Right lobe of liver (tissue), 6 donors: Measurements from ENCODE around the gene SUSD5. TPM values are rescaled to one million over a fixed set of nuclear protein-coding genes. Genes with fewer than 3 reads are reported as not detected.

ENCODE experiments used
- ATAC-seq, 4 donors: fragments of 200-7000 bp; cut with Tn5 transposase; one replicate each; pipeline ENCODE4 v1.9.1; 2020; ENCODE audit warnings: mild to moderate bottlenecking in 4 of 4, moderate library complexity in 4 of 4
- DNase-seq, 3 donors: peaks; one replicate each; pipeline ENCODE4 v3.0.0-alpha.2; 2020
- H3K27ac ChIP-seq, 3 donors: fragments of 200-600 bp; one replicate each; pipeline ENCODE4 v1.8.0; 2022
- H3K27me3 ChIP-seq, 2 donors: fragments of 200-600 bp; one replicate each; pipeline ENCODE4 v1.8.0; 2022
- H3K36me3 ChIP-seq, 4 donors: fragments of 200-600 bp; sonication (generic) in 1 of 4; one replicate each; pipeline versions ENCODE4 v1.5.1 to v1.8.0; 2017 to 2022; ENCODE audit warnings: control low read depth in 1 of 4
- H3K4me1 ChIP-seq, 4 donors: fragments of 200-600 bp; sonication (generic) in 1 of 4; one replicate each; pipeline versions ENCODE4 v1.5.1 to v1.8.0; 2017 to 2022; ENCODE audit warnings: control low read depth in 1 of 4
- H3K4me3 ChIP-seq, 3 donors: fragments of 200-600 bp; one replicate each; pipeline ENCODE4 v1.8.0; 2022
- H3K9me3 ChIP-seq, 4 donors: fragments of 200-600 bp; sonication (generic) in 1 of 4; one replicate each; pipeline versions ENCODE4 v1.5.1 to v1.8.0; 2017 to 2022; ENCODE audit warnings: control low read depth in 1 of 4
- POLR2A ChIP-seq: fragments of 450-650 bp; IDR thresholded peaks from one replicate; pipeline ENCODE4 v1.6.1; 2017; ENCODE audit warnings: antibody characterized with exemption, mild to moderate bottlenecking
- WGBS: methylation state at CpG from one replicate; pipeline ENCODE4 v1.1.6; 2018; ENCODE audit warnings: low coverage, low lambda C conversion rate; ENCODE audit not compliant: insufficient coverage; ENCODE audit errors: missing lambda C conversion rate; 5-methylcytosine and 5-hydroxymethylcytosine counted together
- intact Hi-C, 2 donors: fragments of 100-400 bp; cut with DNase I; formaldehyde crosslinking; loops; one replicate each; pipeline versions ENCODE4 v1.11.2 to v1.14.1; 2022
- small RNA-seq, 2 experiments: library from RNA; depleted of rRNA; stranded (forward); fragments of <200 nt; gene quantifications; one replicate each; pipeline ENCODE3, GENCODE V24; 2016
- total RNA-seq, 6 experiments: library from RNA; depleted of rRNA in 2 of 6; stranded (reverse); fragments of >200 nt in 2 of 6; fragmentation: NEBNext Ultra II Directional in 3 of 6; extraction: Animal tissue kit (Norgen Biotek cat#: 25700) in 3 of 6; gene quantifications; one replicate each; pipeline versions ENCODE4 v1.1.0 to v1.2.4, GENCODE V29; 2016 to 2023
- TF ChIP-seq, protein P1 (sequence below), 4 donors: fragments of 200-600 bp in 3 of 4; fragments of 450-650 bp in 1 of 4; IDR thresholded peaks; one replicate each; pipeline versions ENCODE4 v1.5.1 to v1.8.0; 2016 to 2022; ENCODE audit warnings: antibody characterized with exemption in 4 of 4, mild to moderate bottlenecking in 2 of 4
- donor health status: DM: no; HTN: yes; CAD: no.
- donor health status: DM: no; HTN: no; CAD: no.
- donor health status: DM: no; HTN: no; CAD: no.
- donor health status: DM: no; HTN: yes; CAD: no.
- donor health status: DM: no; HTN: yes; CAD: no.

The SUSD5 gene
- total RNA-seq, 6 experiments from 2014 or later, result 0.05 to 0.20 (median 0.16) TPM; not detected in 2

DNA sequence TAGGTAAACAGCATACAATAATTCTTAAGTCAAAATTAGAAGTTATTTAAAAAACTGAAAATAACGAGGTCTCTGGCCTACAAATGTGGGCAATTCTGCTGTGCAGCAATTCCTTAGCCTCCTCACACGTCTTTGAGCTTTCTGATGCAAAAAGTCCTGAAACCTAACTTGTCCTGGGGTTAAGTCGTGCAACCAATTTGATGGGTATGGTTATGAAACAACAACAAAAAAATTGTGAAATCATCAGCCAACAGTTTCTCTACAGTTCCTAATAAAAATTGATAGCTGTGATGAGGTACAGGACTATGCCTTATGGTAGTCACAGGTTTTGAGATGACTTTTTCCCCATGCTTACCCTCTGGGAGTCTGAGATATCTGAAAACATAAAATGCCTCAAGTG, 115.1 kb downstream of the SUSD5 start:
- no peaks in the 10 kb centered on the region for H3K27me3 ChIP-seq
- H3K4me3 ChIP-seq, result no peak overlapping the region
- H3K27ac ChIP-seq, result no peak overlapping the region
- H3K9me3 ChIP-seq, result no peaks in the 10 kb centered on the region
- intact Hi-C loops, result no loop called here
- peaks cover 0 to 6% (median 0%) of the 10 kb centered on the region in 4 donors for H3K4me1 ChIP-seq
- whole genome bisulfite sequencing, result 65% methylated on average over 3 of the region's 3 CpGs
- ATAC-seq (no peak), DNase-seq (no peak)
- no peaks in the 10 kb centered on the region for H3K36me3 ChIP-seq
- TF ChIP-seq POLR2A, result no peak
- TF ChIP-seq, protein P1, sequence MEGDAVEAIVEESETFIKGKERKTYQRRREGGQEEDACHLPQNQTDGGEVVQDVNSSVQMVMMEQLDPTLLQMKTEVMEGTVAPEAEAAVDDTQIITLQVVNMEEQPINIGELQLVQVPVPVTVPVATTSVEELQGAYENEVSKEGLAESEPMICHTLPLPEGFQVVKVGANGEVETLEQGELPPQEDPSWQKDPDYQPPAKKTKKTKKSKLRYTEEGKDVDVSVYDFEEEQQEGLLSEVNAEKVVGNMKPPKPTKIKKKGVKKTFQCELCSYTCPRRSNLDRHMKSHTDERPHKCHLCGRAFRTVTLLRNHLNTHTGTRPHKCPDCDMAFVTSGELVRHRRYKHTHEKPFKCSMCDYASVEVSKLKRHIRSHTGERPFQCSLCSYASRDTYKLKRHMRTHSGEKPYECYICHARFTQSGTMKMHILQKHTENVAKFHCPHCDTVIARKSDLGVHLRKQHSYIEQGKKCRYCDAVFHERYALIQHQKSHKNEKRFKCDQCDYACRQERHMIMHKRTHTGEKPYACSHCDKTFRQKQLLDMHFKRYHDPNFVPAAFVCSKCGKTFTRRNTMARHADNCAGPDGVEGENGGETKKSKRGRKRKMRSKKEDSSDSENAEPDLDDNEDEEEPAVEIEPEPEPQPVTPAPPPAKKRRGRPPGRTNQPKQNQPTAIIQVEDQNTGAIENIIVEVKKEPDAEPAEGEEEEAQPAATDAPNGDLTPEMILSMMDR (IDR thresholded peaks at IDR 0.05), result no peak

- H3K36me3 ChIP-seq, result no peaks in the 10 kb centered on the region
- H3K4me1 ChIP-seq, result peaks cover 0 to 6% (median 0%) of the 10 kb centered on the region in 4 donors
- H3K9me3 ChIP-seq, result no peaks in the 10 kb centered on the region
- H3K27ac ChIP-seq, result no peak overlapping the region
- intact Hi-C loops, result no loop called here
- no peak overlapping the region for H3K4me3 ChIP-seq
- no peak for DNase-seq
- TF ChIP-seq, protein P1 (IDR thresholded peaks at IDR 0.05), result no peak
- no peak for TF ChIP-seq POLR2A
- WGBS, result 83% methylated on average over 2 of the region's 3 CpGs
- no peaks in the 10 kb centered on the region for H3K27me3 ChIP-seq
- no peak for ATAC-seq
Observed at GRCh38 chr3:33103034-33103433, 115.6 kb downstream of the SUSD5 start.

GRCh38 chr3:33100229-33100628, 118.4 kb downstream of the SUSD5 start:
- Histone ChIP-seq H3K4me1 (peaks cover 0 to 11% (median 0%) of the 10 kb centered on the region in 4 donors), H3K27ac (no peak overlapping the region), H3K27me3 (no peaks in the 10 kb centered on the region), H3K4me3 (no peak overlapping the region), H3K9me3 (no peaks in the 10 kb centered on the region), H3K36me3 (no peaks in the 10 kb centered on the region)
- WGBS, result 43% methylated on average over 1 of the region's 2 CpGs
- no peak for TF ChIP-seq POLR2A
- TF ChIP-seq, protein P1 (IDR thresholded peaks at IDR 0.05), result no peak
- DNase-seq (no peak), ATAC-seq (no peak)
- intact Hi-C loops, result no loop called here

Small RNAs within 50 kb of the gene (small RNA-seq; reads per million reads assigned to genes)
- gene AC123900.1, result 0 reads per million in 2 experiments
- 0 to 0.10 reads per million in 2 experiments for gene RN7SL296P

Other genes with a start within 250 kb of the SUSD5 start
- gene GLB1, start 121.7 kb downstream of the SUSD5 start, total RNA-seq, result 10 to 100 TPM; 42.7 to 52.7 (median 49.4) TPM
- 1 to 10 TPM; 2.8 to 3.8 (median 3.4) TPM for gene TMPPE, start 121.7 kb downstream of the SUSD5 start, total RNA-seq
- gene CRTAP, start 104.8 kb downstream of the SUSD5 start, total RNA-seq, result 10 to 100 TPM; 33.1 to 54.9 (median 46.8) TPM
- gene FBXL2, start 58.6 kb upstream of the SUSD5 start, total RNA-seq, result under 1 TPM; 0.06 to 0.43 (median 0.31) TPM
- 10 to 100 TPM; 20.5 to 39.2 (median 33.1) TPM for gene UBP1, start 221.6 kb upstream of the SUSD5 start, total RNA-seq